ENCODE data around the gene ZNF664. TPM values are rescaled to one million over a fixed set of nuclear protein-coding genes. Genes with fewer than 3 reads are reported as not detected.

The ZNF664 gene
- total and polyA plus RNA-seq, 2 of the 8 experiments (the other 6 are each of a cell fraction or from before 2014, with no cell fraction given): 22.8 to 51.4 TPM

- no peak for TF ChIP-seq CHD7 (IDR thresholded peaks at IDR 0.05; ENCODE audit: insufficient replicate concordance, low read length)
- TF ChIP-seq KDM5A (IDR thresholded peaks at IDR 0.05; ENCODE audit: low read length): no peak
- no peak for TF ChIP-seq YY1 (IDR thresholded peaks at IDR 0.05; ENCODE audit: low read depth, low read length)
- no peak for TF ChIP-seq ASH2L (IDR thresholded peaks at IDR 0.05; ENCODE audit: low read length)
- no peak for TF ChIP-seq MAFK (IDR thresholded peaks at IDR 0.05; ENCODE audit: low read depth, low read length)
- TF ChIP-seq RXRA (IDR thresholded peaks at IDR 0.05; ENCODE audit: insufficient read depth, low read depth, low read length): no peak
- no peak for TF ChIP-seq EP300 (IDR thresholded peaks at IDR 0.05; ENCODE audit: borderline replicate concordance in 1 of 2, low read depth in 2 of 2, low read length in 2 of 2)
Measured at GRCh38 chr12:124002021-124002644, 29.1 kb downstream of the ZNF664 start (continued).
